Measurements from ENCODE around the gene CEP85L.
"Not testable (repeated sequence)": the region's sequence is repeated elsewhere in the genome, so short reads cannot be mapped to it uniquely, and the experiment has no call there.

CEP85L gene

DNA sequence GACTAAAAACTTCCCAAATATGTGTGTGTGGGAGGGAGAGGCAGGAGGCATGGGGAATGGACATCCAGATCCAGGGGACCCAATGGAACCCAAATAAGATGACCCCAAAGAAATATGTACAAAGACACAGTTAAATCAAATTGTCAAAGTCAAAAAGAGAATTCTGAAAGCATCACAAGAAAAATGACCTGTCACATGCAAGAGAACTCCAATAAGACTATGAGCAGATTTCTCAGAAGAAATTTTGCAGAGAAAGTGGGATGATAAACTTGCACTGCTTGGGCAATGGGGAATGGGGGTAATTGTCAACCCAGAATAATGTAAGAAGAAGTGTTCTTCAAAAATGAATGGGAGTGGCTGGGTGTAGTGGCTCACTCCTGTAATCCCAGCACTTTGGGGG is 162.8 kb downstream of the CEP85L start:
- no peak for DNase-seq

DNA sequence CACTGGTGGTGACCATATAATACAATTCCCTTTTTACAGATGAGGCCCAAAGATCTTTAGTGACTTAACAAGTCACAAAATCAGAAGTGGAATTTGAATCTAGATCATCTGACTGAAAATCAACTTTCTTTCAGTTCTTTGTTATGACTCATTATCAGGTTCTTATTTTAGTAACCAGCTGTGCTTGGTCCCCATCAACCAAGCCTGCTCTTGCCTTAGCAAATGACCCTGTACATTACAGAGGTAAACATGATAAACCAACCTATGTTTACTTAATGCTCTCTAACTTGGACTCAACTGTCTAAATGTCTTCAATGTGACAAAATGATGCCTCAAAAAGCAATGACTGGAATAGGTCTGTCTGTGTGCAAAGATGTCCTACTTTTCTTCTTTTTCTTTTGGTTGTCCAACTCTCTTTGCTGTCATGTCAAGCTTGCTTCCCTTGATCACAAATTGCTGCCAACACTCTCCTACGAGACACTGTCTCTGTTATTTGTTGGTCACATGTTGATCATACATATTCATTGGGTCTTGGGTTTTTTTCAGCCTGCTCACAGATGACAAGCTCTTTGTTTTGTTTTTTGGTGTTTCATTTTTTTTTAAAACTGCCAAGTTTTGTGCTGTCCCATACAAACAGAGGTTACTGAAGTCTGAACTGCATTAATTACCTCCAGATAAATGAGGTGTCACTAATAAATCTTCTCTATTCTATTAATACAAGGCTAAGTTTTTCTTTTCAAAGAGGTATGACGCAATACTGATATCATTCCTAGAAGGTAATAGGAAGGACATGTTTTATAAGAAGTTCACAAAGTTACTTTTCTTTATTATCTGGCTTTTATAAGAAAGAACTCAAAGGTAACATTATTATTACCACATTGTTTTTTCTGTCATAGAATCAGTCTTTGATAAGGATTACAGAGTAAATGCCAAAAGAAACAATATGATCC is 165.5 kb downstream of the CEP85L start:
- no peak for DNase-seq

DNA sequence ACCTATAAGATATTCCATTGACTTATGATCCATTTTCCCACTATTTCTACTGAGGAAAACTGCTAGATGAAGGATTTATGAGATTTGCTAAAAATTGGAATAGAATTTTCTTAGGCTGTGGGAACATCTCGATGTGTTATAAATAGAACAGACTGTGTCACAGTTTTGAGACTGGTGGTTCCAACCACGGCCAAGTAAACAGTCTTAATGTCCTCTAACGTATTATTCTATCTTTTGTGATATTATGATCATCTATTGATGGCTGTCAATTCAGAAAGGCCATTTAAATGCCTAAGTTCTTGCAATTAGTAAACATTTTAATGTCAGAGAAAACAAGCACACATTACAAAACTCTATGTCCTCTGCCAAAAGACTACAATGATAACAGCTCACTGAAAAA is 174.8 kb downstream of the CEP85L start:
- no peak for DNase-seq

DNA sequence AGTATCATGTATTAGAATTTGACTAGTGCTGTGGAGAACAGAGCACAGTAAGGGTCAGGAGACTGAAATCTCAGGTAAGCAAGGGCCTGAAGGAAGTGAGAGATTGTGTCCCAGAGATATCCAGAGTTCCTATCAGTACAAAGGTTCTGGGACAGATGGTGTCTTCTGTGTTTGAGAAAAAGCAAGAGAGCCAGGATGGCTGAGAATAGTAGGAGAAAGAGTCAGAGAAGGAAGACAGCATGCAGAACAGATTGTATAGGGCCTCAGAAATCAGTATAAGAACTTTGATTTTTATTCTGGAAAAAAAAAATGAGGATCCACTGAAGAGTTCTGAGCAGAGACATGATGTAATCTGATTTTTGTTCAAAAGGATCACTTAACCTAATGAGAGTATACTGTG is 178.1 kb downstream of the CEP85L start:
- DNase-seq = no peak

DNA sequence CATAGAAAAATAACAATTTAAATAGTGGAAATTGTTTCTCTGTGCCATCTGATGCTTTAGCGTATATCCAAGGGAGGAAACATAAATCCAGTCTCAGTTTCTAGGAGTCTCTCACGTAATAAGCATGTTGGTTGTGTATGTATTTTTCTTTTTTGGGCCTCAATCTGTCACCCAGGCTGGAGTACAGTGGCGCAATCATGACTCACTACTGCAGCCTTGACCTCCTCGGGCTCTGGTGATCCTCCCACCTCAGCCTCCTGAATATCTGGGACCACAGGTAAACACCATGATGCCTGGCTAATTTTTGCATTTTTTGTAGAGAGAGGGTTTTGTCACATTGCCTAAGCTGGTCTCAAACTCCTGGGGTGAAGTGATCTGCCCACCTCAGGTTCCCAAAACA is 181.9 kb downstream of the CEP85L start:
- DNase-seq = no peak

DNA sequence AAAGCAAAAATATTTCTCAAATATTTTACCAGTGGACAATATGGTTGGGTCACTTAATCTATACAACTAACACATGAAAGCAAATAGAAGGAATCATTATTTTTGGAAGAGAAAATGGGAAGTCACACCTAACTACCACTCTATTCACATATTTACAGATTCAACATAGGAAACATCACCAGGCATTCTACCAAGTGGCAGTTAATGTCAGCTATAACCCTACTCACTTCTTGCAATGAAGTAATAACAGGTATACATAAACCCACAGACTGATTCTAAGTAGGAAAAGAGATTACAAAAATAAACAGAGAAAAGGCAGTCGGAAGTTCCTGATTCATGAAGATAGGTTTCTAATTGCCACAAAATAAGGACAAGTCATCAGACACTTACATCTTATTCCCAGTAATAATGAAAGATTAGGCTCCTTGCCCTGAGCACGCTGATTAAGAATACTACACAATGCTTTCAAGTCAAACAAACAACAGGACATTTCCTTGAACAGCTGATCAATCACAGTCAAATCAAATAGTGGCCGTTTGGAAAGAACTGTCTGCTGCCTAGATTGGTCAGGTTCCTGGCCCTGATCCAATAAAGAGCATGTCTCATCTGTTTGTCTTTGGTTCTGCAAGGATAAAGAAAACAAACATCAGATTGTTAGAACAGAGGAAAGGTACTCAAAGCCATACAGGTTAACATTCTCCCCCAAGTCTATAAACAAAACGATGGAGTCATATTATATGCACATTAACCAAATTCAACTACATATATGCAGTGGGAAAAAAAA is 182.5 kb downstream of the CEP85L start:
- DNase-seq = no peak

DNA sequence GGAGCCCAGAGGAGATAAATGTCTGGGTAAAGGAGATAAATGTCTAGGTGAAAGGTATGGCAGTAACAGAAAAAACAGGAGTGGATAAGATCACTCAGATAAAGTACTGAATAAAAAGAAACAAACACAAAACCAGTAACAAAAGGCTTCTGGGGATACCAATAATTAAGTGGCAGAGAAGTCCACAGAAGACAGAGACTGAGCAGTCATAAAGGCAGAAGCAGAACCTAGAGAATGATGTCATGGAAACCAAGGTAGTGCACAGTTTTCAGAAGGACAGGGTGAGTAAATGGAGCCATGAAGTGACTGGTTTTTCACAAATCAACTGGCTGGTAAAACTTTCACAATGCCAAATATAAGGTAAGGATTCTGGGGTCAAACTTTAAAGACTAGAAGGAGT is 184.2 kb downstream of the CEP85L start:
- no peak for DNase-seq

DNA sequence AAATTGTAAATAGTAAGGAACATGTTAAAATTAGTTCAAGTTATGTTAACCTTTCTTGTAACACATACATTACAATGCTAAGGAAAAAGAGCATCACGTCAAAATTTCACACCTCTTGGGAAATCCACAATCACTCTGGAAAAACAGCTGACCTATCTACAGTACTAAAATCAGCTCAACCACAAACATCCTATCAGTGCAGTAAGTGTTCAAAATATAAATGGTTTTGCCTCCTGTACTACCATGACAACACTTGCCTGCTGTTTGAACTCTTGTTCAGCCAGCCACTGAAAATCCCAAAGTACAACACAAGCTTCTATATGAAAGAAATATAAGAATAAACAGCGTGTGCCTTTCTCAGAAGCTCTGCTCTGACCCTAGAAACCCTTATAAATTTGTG is 186.8 kb downstream of the CEP85L start:
- DNase-seq = no peak

DNA sequence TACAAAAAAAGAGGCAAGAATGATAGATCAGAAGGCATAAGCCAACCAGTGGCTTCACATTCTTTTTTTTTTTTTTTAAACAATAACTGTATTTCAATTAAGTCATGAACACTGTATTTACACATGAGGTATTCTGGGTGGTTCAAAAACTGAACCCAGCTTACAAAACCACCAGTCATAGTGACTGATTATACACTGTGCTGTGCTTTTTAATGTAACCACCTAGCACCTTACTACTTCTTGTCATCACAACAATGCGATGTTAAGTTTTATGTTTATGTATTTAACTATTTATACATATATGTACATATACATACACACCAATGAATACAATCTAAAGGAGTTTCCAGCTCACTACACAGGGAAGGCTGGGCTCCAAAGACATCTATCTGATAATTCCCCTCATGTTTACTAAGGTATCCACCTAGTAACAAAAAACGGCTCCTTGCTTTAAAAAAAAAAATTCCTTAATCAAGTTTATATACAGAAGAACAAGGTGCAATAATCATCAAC is 190.4 kb downstream of the CEP85L start:
- no peak for DNase-seq

DNA sequence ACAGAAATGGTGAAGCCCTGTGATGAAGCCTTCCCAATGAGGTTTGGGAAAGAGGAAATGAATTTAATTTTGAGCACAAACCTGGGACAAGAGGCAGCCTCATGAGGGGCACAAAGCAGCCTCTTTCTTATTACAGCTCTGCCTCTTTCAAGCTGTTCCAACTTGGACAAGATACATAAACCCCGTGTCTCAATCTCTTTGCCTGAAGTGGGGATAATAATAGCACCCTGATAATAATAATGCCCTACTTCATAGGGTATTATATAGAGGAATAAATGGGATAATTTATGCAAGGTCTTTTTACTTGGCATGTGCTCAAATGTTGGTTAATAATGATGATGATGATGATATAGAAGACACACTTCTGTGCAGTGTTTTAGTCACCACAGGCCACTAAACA is 194.4 kb downstream of the CEP85L start:
- DNase-seq = no peak

DNA sequence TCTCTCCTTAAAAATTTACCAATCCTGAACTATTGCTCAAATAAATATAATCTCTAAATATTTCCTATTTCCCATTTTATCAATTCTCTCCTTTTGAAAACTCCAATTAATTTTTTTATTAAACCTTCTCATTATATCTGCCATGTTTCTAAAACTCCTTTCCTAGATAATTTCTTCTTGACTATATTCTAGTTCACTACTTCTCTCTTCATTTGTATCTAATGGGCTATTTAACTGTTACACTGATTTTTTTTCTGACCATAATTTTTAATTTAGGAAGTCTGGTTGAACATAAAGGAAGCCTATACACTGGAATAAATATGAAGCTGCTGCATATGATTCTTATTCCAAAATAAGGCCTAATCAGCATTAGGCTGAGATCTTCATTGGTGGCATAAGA is 199.6 kb downstream of the CEP85L start:
- no peak for DNase-seq

DNA sequence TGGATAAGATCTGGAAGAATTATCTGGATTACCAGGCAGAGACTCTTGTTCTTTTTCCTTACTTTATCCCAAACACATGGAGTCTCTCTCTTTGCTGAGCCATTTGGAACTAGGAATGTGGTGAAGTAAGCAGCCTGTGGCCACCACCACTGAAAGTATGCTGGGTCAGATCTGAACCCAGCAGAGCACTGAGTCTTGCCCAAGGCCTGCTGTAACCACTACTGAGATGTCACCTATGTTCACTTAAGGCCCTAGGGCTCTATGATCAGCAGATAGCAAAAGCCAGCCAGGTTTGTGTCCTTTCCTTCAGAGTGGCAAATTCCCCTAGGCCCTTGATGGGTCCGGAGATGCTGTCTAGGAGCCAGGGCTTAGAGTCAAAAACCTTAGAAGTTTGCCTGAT is 206.6 kb downstream of the CEP85L start:
- no peak for DNase-seq

DNA sequence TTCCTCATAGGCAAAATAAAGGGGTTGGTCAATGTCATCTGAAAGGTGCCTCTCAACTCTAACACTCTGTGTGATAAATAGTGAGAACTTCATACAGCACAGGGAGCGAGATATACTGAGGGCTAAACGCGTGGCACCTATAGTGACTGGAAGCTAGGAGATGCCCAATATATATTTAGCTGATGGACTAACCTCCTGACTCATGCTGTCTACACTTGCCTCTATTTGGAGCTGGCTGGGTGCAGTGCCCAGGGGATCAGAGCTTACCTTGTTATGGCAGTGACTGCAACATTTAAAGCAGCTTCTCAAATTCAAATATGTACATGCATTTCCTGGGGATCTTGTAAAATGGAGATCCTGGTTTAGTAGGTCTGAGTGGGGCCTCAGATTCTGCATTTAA is 214.9 kb downstream of the CEP85L start:
- no peak for DNase-seq

DNA sequence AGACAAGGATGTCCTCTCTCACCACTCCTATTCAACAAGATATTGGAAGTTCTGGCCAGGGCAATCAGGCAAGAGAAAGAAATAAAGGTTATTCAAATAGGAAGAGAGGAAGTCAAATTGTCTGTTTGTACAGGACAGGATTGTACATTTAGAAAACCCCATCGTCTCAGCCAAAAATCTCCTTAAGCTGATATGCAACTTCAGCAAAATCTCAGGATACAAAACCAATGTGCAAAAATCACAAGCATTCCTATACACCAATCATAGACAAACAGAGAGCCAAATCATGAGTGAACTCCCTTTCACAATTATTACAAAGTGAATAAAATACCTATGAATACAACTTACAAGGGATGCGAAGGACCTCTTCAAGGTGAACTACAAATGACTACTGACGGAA is 217.2 kb downstream of the CEP85L start:
- DNase-seq = not testable (repeated sequence)

DNA sequence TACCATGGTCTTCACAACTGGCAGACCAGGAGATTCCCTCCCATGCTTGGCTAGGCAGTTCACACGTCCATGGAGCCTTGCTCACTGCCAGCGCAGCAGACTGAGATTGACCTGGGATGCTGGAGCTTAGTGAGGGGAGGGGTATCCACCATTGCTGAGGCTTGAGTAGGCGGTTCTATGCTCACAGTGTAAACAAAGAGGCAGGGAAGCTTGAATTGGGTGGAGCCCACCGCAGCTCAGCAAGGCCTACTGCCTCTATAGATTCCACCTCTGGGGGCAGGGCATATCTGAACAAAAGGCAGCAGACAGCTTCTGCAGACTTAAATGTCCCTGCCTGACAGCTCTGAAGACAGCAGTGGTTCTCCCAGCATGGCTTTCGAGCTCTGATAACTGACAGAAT is 230.1 kb downstream of the CEP85L start:
- not testable (repeated sequence) for DNase-seq

DNA sequence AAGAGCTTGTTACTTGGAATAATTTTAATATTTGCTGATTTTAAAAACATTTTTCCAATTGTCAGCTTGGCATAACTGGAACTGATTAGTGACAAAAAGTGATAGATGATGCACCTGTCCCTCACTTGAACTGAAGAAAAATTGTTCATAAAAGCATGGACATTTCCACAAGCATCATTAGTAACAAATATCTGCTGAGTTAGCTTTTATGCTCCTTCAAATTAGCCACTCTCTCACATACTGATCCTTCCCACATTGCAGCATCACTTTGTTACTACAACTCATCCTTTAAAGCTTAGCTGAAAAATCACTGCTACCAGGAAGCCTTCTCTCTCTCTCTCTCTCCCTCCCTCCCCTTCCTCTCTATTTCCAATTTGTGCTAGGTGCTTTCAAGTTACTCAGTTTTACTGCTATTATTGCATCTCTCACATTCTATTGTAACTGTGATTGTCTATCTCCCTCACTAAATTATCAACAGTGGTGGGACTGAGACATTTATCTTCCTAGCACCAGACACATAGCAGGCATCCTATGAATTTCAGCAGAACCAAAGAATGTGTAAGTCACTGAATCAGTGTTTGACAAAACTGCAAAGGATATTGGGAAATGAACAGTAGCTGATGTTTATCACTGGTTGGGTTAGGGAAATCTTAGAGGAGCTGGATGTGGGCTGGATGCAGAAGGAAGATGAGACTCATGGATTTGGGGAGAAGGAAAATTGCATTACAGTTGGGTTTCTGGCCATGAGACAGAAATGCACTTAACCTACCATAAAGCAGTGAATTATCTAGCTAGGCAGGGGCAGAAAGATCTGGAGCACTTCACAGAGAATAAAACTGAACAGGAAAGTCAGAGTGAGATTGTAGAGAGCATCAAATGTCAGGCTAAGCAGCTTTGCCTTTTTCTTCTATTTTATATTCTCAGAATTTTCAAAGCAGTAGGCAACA is 231.7 kb downstream of the CEP85L start:
- DNase-seq = no peak
